NCI-H526 treated with DMSO at 0.1 percent for 48 hours (cell line): ENCODE measurements around the gene ELMOD1.

Experiments
- DNase-seq: peaks from one replicate; lab custom pipeline; 2025; lab: John Stamatoyannopoulos, UW

The ELMOD1 gene

DNA sequence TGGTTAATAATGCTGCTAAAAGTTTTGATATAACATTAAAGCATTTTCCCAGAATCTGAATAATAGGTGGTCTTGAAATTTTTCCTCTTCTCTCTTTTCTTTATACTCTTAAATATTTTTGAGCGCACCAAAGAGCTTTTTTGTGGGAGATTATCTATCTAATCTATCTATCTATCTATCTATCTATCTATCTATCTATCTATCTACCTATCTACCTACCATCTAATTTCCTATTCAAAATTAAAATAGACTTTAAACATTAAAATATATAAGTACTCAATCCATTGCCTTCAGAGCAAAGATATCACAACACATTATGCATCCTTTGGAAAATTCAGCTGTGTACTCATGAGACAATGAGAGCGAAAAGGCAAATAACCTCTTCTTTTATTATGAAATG is 55.8 kb downstream of the ELMOD1 start:
- no peak for DNase-seq

- DNase-seq: no peak
Measured at GRCh38 chr11:107648242-107648641, 57.3 kb downstream of the ELMOD1 start.

- no peak for DNase-seq
Measured at GRCh38 chr11:107651672-107652071, 60.7 kb downstream of the ELMOD1 start.

- no peak for DNase-seq
Measured at GRCh38 chr11:107653076-107653475, 62.1 kb downstream of the ELMOD1 start.

GRCh38 chr11:107655602-107656001 is 64.7 kb downstream of the ELMOD1 start:
- no peak for DNase-seq

- DNase-seq: no peak
Measured at GRCh38 chr11:107659310-107659709, 68.4 kb downstream of the ELMOD1 start.

DNA sequence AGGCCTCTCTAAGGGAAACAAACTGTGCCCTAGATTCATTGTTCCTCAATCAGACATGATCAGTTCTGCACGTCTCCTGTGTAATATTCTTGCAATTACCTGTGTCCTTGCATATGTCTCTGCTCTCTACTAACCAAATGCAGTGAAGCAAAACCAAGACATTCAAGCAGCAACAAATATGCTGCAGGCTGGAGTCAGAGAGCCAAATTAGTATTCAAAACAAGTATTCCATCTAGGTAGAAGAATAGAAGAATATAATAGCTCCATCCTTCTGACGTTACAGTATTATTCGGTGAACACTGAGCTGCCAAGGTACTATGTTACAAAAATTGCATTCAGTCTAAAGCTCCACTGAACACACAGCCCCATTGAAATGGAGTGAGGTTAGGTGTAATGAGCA is 69.1 kb downstream of the ELMOD1 start:
- DNase-seq: no peak

- no peak for DNase-seq
Measured at GRCh38 chr11:107661656-107662055, 70.7 kb downstream of the ELMOD1 start.

- DNase-seq: peak; percentile 92
Measured at GRCh38 chr11:107665018-107665417, 74.1 kb downstream of the ELMOD1 start.

DNA sequence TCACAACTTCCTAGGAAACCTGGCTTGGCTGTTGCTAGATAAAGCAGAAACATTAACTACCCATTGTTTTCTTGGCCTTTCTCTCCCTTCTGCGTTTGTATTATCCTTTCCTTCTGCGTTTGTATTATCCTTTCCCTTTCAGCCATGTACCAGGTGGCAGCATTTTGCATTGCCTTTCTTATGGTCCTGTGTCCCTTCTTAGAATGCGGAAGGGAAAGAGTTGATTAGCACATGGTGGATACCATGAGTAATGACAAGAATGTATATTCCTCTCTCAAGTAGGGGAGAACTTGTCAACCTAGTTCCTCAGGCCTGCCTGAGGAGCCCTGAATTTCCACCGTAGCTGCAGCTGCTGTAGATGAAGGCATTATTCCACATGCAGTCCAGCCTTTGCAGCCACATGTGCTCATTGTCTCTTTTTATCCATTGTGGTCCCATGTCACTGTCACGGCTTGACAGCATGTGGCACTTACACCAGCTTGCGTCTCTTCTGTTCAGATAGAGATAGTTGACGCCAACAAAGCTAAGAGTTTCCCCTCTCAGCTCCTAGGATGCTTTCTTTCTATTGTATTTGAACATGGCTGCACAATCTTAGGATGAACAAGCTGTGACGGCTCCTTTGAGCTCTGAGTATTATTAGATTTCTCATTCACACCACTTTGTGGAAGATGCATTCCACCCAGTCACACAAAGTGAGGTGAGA is 76.1 kb downstream of the ELMOD1 start:
- no peak for DNase-seq

DNA sequence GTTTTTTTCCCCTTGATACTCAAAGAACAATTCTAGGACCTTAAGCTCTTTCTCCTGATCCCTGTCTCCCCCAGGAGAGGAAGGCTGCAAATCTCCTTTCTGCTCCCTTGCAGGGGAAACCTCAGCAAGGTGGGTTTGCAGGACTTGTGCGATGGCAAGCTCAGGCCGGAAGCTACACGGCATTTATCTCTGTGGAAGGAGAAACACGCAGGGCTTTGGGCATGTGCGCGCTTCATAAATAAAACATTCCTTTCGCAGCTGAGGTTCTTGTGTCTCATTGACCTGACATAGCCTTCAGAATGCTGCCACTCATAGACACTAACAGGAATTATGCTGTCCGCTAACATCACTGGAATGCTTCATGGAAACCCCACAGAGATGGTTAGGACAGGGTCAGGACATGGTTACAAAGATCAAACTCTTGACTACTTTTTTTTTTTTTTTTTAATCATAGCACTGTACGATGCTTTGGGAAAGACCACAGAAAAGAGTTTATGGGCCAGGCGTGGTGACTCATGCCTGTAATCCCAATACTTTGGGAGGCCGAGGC is 78.3 kb downstream of the ELMOD1 start:
- DNase-seq: no peak

DNA sequence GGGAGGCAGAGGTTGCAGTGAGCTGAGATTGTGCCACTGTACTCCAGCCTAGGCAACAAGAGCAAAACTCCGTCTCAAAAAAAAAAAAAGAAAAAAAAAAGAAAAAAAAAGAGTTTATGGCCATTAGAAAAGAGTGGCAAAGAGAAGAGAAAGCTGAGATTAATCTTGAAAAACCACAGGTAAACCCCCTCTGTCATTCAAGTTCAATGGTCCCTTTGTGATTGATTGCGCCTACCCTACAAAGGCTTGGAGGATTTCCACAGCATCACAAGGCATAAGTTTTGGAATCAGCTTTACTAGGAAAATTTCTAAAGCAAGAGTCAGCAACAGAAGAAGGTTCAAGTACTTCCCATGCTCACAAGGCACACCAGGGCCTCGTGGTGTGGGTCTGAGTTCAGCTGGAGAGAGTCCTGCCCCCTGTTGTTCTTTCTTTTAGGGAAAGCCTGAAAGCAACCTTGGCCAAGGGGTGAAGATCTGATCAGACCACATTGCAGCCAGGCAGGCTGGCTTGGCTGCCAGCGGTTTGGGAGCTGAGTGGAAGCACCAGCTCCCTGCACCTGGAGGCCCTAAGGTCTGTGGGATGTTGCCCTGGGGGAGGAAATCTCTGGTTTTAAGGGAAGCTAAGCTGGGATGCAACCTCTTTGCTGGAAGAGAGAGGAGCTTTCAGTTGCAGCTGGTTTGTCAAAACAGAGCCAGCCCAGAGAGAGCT is 79.1 kb downstream of the ELMOD1 start:
- no peak for DNase-seq

DNA sequence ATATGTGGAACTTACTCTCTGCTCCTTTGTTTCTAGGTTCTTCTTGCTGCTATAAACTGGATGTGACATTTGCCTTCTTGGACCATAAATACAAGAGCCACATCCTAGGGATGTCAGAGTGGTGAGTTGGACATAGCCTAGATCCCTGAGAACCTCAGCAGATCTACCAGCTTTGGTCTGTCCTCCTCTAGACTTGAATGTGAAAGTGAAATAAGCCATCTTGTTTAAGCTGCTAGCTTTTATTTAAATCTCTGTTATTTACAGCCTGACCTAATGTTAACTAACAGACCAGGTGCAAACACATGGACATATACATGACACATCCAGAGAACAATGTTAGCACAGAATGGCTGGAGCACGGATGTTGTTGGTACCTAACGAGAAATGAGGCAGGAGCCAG is 85.0 kb downstream of the ELMOD1 start:
- DNase-seq: no peak

- no peak for DNase-seq
Measured at GRCh38 chr11:107676336-107677057, 85.5 kb downstream of the ELMOD1 start.

DNA sequence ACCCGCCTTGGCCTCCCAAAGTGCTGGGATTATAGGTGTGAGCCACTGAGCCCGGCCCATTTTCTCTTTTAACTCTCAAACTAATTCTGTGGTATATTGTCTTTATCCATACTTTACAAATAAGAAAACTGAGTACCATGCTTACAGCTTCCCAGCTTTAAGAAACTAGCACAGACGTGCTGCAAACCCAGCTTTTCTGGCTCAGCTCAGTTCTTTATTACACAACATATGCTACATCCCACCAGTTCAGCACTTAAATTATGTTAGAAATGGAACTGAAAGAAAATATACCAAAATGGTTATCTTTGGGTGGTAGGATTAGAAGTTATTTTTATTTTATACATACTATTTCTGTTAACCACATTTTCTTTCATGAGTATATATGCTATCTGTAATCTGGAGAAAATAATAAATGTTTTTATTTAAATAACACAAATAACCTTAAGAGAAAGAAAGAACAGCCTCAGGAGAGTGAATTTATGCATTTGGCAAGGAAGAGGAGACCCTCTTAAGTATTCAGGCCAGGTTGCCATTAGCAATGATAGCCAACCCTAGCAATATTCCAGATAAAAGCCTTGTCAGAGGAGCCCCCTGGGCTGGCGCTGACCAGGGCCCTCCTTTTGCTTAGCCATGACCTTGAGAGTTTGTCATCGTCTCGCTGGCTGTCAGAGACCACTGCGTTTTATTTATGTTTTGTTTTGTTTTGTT is 87.1 kb downstream of the ELMOD1 start:
- DNase-seq: no peak

- no peak for DNase-seq
Measured at GRCh38 chr11:107678632-107678971, 87.7 kb downstream of the ELMOD1 start.

- no peak for DNase-seq
Measured at GRCh38 chr11:107679255-107680024, 88.5 kb downstream of the ELMOD1 start.

DNA sequence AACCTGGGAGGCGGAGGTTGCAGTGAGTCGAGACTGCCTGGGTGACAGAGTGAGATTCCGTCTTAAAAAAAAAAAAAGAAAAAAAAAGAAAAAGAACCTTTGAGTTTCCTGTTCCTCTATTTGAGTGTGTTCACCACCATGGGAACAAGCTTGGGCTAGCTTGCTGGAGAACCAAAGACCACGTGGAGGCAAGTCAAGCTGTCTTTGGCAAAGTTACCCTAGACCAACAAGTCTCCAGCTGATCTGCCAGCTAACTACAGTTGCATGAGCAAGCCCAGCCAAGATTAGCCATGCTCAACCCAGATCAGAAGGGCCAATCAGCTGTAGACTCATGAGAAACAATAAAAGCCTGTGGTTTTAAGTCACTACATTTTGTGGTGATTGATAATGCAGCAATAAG is 91.2 kb downstream of the ELMOD1 start:
- DNase-seq: no peak

DNA sequence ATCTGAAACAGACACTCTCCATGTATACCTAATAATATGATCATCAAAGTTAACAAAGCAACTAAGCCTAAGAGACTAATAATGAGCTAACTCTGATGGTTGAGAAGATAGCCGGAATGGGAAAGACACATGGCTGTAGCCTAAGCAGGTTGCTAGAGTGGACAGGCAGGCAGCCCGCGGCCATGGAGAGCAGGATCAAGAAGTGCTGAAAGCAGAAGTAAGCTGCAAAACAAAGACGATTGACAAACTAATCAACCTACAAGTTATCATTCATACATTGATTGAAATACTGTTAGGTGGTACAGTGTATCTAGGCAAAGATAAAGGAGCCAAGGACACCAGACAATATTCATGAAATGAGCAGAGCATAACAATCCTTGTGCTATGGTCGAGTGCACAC is 91.6 kb downstream of the ELMOD1 start:
- peak; percentile 33 for DNase-seq

- no peak for DNase-seq
Measured at GRCh38 chr11:107683061-107683460, 92.1 kb downstream of the ELMOD1 start.

GRCh38 chr11:107683807-107684206 is 92.9 kb downstream of the ELMOD1 start:
- no peak for DNase-seq
